ENCODE results near the gene CDK2AP2.

DNA sequence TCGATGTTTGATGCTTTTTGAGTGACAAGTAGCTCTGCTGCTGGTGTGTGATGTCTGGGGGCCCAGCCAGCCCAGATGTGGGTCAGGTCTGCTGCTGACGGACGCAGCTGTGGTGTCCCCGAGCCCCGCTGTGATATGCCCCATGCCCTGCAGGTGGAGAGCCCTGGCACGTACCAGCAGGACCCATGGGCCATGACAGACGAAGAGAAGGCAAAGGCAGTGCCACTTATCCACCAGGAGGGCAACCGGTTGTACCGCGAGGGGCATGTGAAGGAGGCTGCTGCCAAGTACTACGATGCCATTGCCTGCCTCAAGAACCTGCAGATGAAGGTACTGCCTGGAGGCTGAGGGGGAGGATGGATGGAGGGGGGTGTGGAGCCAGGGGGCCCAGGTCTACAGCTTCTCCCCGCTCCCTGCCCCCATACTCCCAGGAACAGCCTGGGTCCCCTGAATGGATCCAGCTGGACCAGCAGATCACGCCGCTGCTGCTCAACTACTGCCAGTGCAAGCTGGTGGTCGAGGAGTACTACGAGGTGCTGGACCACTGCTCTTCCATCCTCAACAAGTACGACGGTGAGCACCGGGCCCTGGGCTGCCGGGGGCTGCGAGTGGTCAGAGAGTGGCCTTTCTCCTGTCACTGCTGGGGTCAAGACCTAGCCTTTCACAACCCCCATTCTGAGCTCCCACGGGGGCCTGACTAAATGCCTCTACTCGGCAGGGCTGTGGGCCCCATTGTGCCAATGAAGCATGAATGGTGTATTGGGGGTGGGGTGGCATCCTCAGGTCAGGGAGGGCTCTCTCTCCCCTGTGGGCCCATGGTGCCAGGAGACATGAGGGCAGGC lies 17.9 kb downstream of the CDK2AP2 start:
- TF ChIP-seq, protein P1, sequence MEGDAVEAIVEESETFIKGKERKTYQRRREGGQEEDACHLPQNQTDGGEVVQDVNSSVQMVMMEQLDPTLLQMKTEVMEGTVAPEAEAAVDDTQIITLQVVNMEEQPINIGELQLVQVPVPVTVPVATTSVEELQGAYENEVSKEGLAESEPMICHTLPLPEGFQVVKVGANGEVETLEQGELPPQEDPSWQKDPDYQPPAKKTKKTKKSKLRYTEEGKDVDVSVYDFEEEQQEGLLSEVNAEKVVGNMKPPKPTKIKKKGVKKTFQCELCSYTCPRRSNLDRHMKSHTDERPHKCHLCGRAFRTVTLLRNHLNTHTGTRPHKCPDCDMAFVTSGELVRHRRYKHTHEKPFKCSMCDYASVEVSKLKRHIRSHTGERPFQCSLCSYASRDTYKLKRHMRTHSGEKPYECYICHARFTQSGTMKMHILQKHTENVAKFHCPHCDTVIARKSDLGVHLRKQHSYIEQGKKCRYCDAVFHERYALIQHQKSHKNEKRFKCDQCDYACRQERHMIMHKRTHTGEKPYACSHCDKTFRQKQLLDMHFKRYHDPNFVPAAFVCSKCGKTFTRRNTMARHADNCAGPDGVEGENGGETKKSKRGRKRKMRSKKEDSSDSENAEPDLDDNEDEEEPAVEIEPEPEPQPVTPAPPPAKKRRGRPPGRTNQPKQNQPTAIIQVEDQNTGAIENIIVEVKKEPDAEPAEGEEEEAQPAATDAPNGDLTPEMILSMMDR (IDR thresholded peaks at IDR 0.05) = no peak
- no peak for TF ChIP-seq EZH2 (IDR thresholded peaks at IDR 0.05; ENCODE audit: borderline replicate concordance, insufficient read depth, low read depth, low read length, poor library complexity, severe bottlenecking)
